ENCODE data around the gene CCDC102A.

DNA sequence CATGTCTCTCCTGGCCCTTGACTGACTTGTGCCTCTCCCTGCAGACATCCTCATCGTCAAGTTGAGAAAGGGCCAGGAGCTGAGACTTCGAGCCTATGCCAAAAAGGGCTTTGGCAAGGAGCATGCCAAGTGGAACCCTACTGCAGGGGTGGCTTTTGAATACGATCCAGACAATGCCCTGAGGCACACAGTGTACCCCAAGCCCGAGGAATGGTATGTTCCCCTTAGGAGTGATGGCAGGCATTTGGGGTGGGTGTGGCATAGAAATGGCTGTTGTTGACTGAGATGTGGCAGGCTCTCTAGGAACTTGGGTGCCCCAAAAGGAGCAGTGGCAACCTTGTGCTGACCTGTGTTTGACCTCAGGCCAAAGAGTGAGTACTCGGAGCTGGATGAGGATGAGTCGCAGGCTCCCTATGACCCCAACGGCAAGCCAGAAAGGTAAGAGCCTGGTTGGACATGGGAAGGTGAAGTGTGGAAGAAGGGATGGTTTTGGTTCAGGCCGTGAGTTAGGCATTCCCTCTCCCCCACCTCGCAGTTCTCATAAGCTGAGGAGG, 66.4 kb downstream of the CCDC102A start:
- TF ChIP-seq CTCF (conservative IDR thresholded peaks at IDR 0.05) (no peak), ZFX (IDR thresholded peaks at IDR 0.05) (no peak)

Data from C4-2B (cell line).